ENCODE results near the gene PPP2R5D. TPM values are rescaled to one million over a fixed set of nuclear protein-coding genes. Genes with fewer than 3 reads are reported as not detected.
A peak's percentile ranks its signal among the peaks of the same experiment; 100 is the strongest.

Gene PPP2R5D
- total RNA-seq, 1 donor from 2014 or later, result 32.7 TPM

DNA sequence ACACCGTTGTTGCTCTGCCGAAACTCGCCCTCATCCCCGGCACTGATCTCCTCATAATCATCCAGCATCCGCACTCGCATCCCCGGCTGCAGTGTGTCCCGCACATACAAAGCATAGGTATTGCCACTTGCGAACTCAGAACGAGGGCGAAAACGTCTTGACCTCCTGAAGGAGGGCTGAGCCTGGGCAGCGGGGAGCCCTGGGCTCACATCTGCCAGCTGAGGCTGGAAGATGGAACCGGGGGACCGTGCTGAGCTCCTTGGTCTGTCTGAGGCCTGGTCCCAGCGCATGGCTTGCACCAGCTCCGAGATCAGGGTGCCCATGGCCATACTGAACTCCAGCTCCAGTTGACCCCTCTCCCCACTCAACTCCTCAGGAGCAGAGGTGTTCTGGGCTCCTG is 66.6 kb downstream of the PPP2R5D start:
- peaks cover 53% of the 10 kb centered on the region for H3K36me3 ChIP-seq
- intact Hi-C loops (cut with micrococcal nuclease), result no loop called here

GRCh38 chr6:43052225-43052841 is 68.0 kb downstream of the PPP2R5D start:
- TF ChIP-seq, protein P1, sequence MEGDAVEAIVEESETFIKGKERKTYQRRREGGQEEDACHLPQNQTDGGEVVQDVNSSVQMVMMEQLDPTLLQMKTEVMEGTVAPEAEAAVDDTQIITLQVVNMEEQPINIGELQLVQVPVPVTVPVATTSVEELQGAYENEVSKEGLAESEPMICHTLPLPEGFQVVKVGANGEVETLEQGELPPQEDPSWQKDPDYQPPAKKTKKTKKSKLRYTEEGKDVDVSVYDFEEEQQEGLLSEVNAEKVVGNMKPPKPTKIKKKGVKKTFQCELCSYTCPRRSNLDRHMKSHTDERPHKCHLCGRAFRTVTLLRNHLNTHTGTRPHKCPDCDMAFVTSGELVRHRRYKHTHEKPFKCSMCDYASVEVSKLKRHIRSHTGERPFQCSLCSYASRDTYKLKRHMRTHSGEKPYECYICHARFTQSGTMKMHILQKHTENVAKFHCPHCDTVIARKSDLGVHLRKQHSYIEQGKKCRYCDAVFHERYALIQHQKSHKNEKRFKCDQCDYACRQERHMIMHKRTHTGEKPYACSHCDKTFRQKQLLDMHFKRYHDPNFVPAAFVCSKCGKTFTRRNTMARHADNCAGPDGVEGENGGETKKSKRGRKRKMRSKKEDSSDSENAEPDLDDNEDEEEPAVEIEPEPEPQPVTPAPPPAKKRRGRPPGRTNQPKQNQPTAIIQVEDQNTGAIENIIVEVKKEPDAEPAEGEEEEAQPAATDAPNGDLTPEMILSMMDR (IDR thresholded peaks at IDR 0.05; ENCODE audit: borderline replicate concordance), result no peak
- Histone ChIP-seq H3K27me3 (ENCODE audit: low read depth) (no peaks in the 10 kb centered on the region), H3K4me1 (peaks cover 19% of the 10 kb centered on the region), H3K4me3 (no peak overlapping the region), H3K27ac (replicated peaks) (peak overlapping the region; percentile 98), H3K36me3 (peaks cover 53% of the 10 kb centered on the region), H3K9me3 (replicated peaks) (no peaks in the 10 kb centered on the region)
- DNase-seq, result no peak
- intact Hi-C loops (cut with micrococcal nuclease), result no loop called here

More for the DNA sequence above, 66.6 kb downstream of the PPP2R5D start:
- TF ChIP-seq, protein P1 (IDR thresholded peaks at IDR 0.05; ENCODE audit: borderline replicate concordance), result no peak
- Histone ChIP-seq H3K4me3 (no peak overlapping the region), H3K27me3 (ENCODE audit: low read depth) (no peaks in the 10 kb centered on the region), H3K4me1 (peaks cover 19% of the 10 kb centered on the region), H3K27ac (replicated peaks) (no peak overlapping the region), H3K9me3 (replicated peaks) (no peaks in the 10 kb centered on the region)
- DNase-seq, result no peak

GRCh38 chr6:43052842-43053544 is 68.6 kb downstream of the PPP2R5D start:
- no peak for DNase-seq
- TF ChIP-seq, protein P1 (IDR thresholded peaks at IDR 0.05; ENCODE audit: borderline replicate concordance), result no peak
- Histone ChIP-seq H3K27ac (replicated peaks) (peak overlapping the region; percentile 98), H3K27me3 (ENCODE audit: low read depth) (no peaks in the 10 kb centered on the region), H3K4me1 (peaks cover 24% of the 10 kb centered on the region), H3K4me3 (peak overlapping the region; percentile 90), H3K36me3 (peaks cover 52% of the 10 kb centered on the region), H3K9me3 (replicated peaks) (no peaks in the 10 kb centered on the region)
- intact Hi-C loops (cut with micrococcal nuclease), result no loop called here

GRCh38 chr6:43053545-43054205 is 69.3 kb downstream of the PPP2R5D start, which contains the start of gene CUL7:
Gene CUL7 (minus strand): TSS chr6:43053851. CDS start chr6:43052788, 1,063 bp downstream.
- DNase-seq, result peak; percentile 93
- Histone ChIP-seq H3K4me3 (peak within 1 kb of the TSS; percentile 90), H3K9me3 (replicated peaks) (no peaks in the 10 kb centered on the region), H3K27me3 (ENCODE audit: low read depth) (no peaks in the 10 kb centered on the region), H3K27ac (replicated peaks) (peak within 1 kb of the TSS; percentile 98), H3K4me1 (peaks cover 31% of the 10 kb centered on the region), H3K36me3 (peaks cover 45% of the 10 kb centered on the region)
- intact Hi-C loops (cut with micrococcal nuclease), result no loop called here
- TF ChIP-seq, protein P1 (IDR thresholded peaks at IDR 0.05; ENCODE audit: borderline replicate concordance), result no peak

- peaks cover 36% of the 10 kb centered on the region for H3K4me1 ChIP-seq
- DNase-seq, result no peak
- no peaks in the 10 kb centered on the region for H3K27me3 ChIP-seq (ENCODE audit: low read depth)
- no peaks in the 10 kb centered on the region for H3K9me3 ChIP-seq (replicated peaks)
- H3K4me3 ChIP-seq, result peak overlapping the region; percentile 90
- H3K36me3 ChIP-seq, result peaks cover 39% of the 10 kb centered on the region
- TF ChIP-seq, protein P1 (IDR thresholded peaks at IDR 0.05; ENCODE audit: borderline replicate concordance), result no peak
- H3K27ac ChIP-seq (replicated peaks), result peak overlapping the region; percentile 98
- intact Hi-C loops (cut with micrococcal nuclease), result no loop called here
Measured at GRCh38 chr6:43054206-43054943, 70.0 kb downstream of the PPP2R5D start.
